ENCODE data around the gene POLD4. TPM values are rescaled to one million over a fixed set of nuclear protein-coding genes. Genes with fewer than 3 reads are reported as not detected.

The POLD4 gene
- total RNA-seq, 2 donors from 2014 or later = 82.1 to 103 TPM

GRCh38 chr11:67373648-67374570, 20.6 kb upstream of the POLD4 start:
- Histone ChIP-seq H3K36me3 (replicated peaks in 1 of 2; ENCODE audit: insufficient read depth in 1 of 2, low read depth in 2 of 2) (no peaks in the 10 kb centered on the region), H3K27me3 (no peaks in the 10 kb centered on the region), H3K4me1 (peaks cover 38% of the 10 kb centered on the region), H3K4me3 (peak overlapping the region; percentile 34 to 50), H3K9me3 (no peaks in the 10 kb centered on the region), H3K27ac (peak overlapping the region; percentile 89 to 95 (median 92))
- 2 to 8% methylated on average over 15 to 33 of the region's 40 CpGs for WGBS, 2 donors
- intact Hi-C loops (cut with DNase I) = no loop called here
- DNase-seq (peak; percentile 86 to 94 (median 89)), ATAC-seq (peak; percentile 78)
- TF ChIP-seq POLR2A (IDR thresholded peaks at IDR 0.05) = peak; percentile 53 to 86 (median 85)
- TF ChIP-seq, protein P1, sequence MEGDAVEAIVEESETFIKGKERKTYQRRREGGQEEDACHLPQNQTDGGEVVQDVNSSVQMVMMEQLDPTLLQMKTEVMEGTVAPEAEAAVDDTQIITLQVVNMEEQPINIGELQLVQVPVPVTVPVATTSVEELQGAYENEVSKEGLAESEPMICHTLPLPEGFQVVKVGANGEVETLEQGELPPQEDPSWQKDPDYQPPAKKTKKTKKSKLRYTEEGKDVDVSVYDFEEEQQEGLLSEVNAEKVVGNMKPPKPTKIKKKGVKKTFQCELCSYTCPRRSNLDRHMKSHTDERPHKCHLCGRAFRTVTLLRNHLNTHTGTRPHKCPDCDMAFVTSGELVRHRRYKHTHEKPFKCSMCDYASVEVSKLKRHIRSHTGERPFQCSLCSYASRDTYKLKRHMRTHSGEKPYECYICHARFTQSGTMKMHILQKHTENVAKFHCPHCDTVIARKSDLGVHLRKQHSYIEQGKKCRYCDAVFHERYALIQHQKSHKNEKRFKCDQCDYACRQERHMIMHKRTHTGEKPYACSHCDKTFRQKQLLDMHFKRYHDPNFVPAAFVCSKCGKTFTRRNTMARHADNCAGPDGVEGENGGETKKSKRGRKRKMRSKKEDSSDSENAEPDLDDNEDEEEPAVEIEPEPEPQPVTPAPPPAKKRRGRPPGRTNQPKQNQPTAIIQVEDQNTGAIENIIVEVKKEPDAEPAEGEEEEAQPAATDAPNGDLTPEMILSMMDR (IDR thresholded peaks at IDR 0.05) = peak; percentile 34 to 84 (median 74)

GRCh38 chr11:67372993-67373647, 19.8 kb upstream of the POLD4 start, which contains the start of gene CLCF1:
Gene CLCF1, minus strand, starts transcription at chr11:67373598. Its CDS starts 59 bp downstream, at chr11:67373539.
- intact Hi-C loops (cut with DNase I) = no loop called here
- 0% methylated on average over 17 to 72 of the region's 76 CpGs for WGBS, 2 donors
- peak; percentile 68 to 78 (median 72) for DNase-seq
- peaks cover 38% of the 10 kb centered on the region for H3K4me1 ChIP-seq
- H3K4me3 ChIP-seq = peak within 1 kb of the TSS; percentile 34 to 50
- TF ChIP-seq, protein P1 (IDR thresholded peaks at IDR 0.05) = no peak
- TF ChIP-seq POLR2A (IDR thresholded peaks at IDR 0.05) = peak; percentile 36 to 58 (median 53)
- peak; percentile 59 for ATAC-seq
- H3K9me3 ChIP-seq = no peaks in the 10 kb centered on the region
- no peaks in the 10 kb centered on the region for H3K27me3 ChIP-seq
- peak within 1 kb of the TSS; percentile 89 to 95 (median 92) for H3K27ac ChIP-seq
- H3K36me3 ChIP-seq (replicated peaks in 1 of 2; ENCODE audit: insufficient read depth in 1 of 2, low read depth in 2 of 2) = no peaks in the 10 kb centered on the region

GRCh38 chr11:67372321-67372992, 19.1 kb upstream of the POLD4 start:
- TF ChIP-seq POLR2A (IDR thresholded peaks at IDR 0.05) = peak in 1 of 3 donors; percentile 27
- TF ChIP-seq, protein P1 (IDR thresholded peaks at IDR 0.05) = no peak
- DNase-seq (peak in 2 of 4 donors; percentile 40 to 47), ATAC-seq (peak; percentile 7)
- Histone ChIP-seq H3K4me3 (peak overlapping the region; percentile 34 to 50), H3K4me1 (peaks cover 39% of the 10 kb centered on the region), H3K36me3 (replicated peaks in 1 of 2; ENCODE audit: insufficient read depth in 1 of 2, low read depth in 2 of 2) (no peaks in the 10 kb centered on the region), H3K27me3 (no peaks in the 10 kb centered on the region), H3K9me3 (no peaks in the 10 kb centered on the region), H3K27ac (peak overlapping the region; percentile 89 to 95 (median 92))
- 0 to 10% methylated on average over 2 to 72 of the region's 78 CpGs for whole genome bisulfite sequencing, 2 donors
- intact Hi-C loops (cut with DNase I) = no loop called here

GRCh38 chr11:67371911-67372320, 18.6 kb upstream of the POLD4 start:
- peak overlapping the region; percentile 89 to 95 (median 92) for H3K27ac ChIP-seq
- H3K36me3 ChIP-seq (replicated peaks in 1 of 2; ENCODE audit: insufficient read depth in 1 of 2, low read depth in 2 of 2) = no peaks in the 10 kb centered on the region
- peak overlapping the region in 1 of 2 donors; percentile 34 for H3K4me3 ChIP-seq
- H3K4me1 ChIP-seq = peaks cover 44% of the 10 kb centered on the region
- ATAC-seq (no peak), DNase-seq (no peak)
- H3K9me3 ChIP-seq = no peaks in the 10 kb centered on the region
- H3K27me3 ChIP-seq = no peaks in the 10 kb centered on the region
- 10 to 18% methylated on average over 14 to 16 of the region's 16 CpGs for WGBS, 2 donors
- TF ChIP-seq, protein P1 (IDR thresholded peaks at IDR 0.05) = no peak
- TF ChIP-seq POLR2A (IDR thresholded peaks at IDR 0.05) = no peak
- intact Hi-C loops (cut with DNase I) = no loop called here
